Stimulated activated naive CD8-positive, alpha-beta T cell treated with anti-CD3 and anti-CD28 coated beads, Interleukin-15, Interleukin-2, amounts not matched to agents 100 ng/mL and 50 ng/mL, for 24 hours (primary cell): ENCODE data around the gene KMT5C.
A peak's percentile ranks its signal among the peaks of the same experiment; 100 is the strongest.

Experiments
- H3K27ac Mint-ChIP-seq: one replicate; pipeline ENCODE4 v1.8.0; 2021; ENCODE audit warnings: mild to moderate bottlenecking, mixed read lengths
- H3K27me3 Mint-ChIP-seq: one replicate; pipeline ENCODE4 v1.8.0; 2021; ENCODE audit warnings: mixed read lengths
- H3K36me3 Mint-ChIP-seq: one replicate; pipeline ENCODE4 v1.8.0; 2021; ENCODE audit warnings: low read depth, mixed read lengths
- H3K4me1 Mint-ChIP-seq: one replicate; pipeline ENCODE4 v1.8.0; 2021; ENCODE audit warnings: low read depth, mixed read lengths
- H3K4me3 Mint-ChIP-seq: one replicate; pipeline ENCODE4 v1.8.0; 2021; ENCODE audit warnings: mild to moderate bottlenecking, mixed read lengths
- H3K9me3 Mint-ChIP-seq: one replicate; pipeline ENCODE4 v1.8.0; 2021; ENCODE audit warnings: mixed read lengths

The KMT5C gene

GRCh38 chr19:55339105-55339888, at the start of gene KMT5C:
TSS of gene KMT5C (plus strand) at chr19:55339876. CDS start at chr19:55341937, 2,061 bp downstream.
- Mint-ChIP-seq H3K36me3 (peaks cover 7% of the 10 kb centered on the region), H3K9me3 (no peaks in the 10 kb centered on the region), H3K27me3 (no peaks in the 10 kb centered on the region), H3K27ac (peak within 1 kb of the TSS; percentile 94), H3K4me1 (peaks cover 21% of the 10 kb centered on the region), H3K4me3 (peak within 1 kb of the TSS; percentile 87)

DNA sequence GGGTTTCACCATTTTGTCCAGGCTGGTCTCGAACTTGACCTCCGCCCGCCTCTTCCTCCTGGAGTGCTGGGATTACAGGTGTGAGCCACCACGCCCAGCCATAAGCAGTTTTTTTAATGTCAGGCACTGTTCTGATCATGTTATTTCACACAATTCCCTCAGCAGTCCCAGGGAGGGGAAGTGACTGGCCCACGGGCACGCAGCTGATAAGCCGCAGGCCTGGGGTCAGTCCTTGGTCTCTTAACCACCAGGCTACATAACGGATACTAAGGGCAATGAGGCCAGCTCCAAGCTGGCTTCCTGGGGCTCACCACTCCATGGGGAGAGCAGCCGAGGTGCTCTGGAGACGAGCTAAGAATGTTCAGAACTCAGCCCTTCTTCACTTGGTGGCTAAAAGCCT, 42.4 kb upstream of the KMT5C start:
- Mint-ChIP-seq H3K27ac (no peak overlapping the region), H3K36me3 (no peaks in the 10 kb centered on the region), H3K27me3 (no peaks in the 10 kb centered on the region), H3K4me1 (peaks cover 4% of the 10 kb centered on the region), H3K9me3 (no peaks in the 10 kb centered on the region), H3K4me3 (no peak overlapping the region)

- no peak overlapping the region for H3K27ac Mint-ChIP-seq
- no peaks in the 10 kb centered on the region for H3K9me3 Mint-ChIP-seq
- no peaks in the 10 kb centered on the region for H3K27me3 Mint-ChIP-seq
Measured at GRCh38 chr19:55299991-55300390, 39.7 kb upstream of the KMT5C start.

DNA sequence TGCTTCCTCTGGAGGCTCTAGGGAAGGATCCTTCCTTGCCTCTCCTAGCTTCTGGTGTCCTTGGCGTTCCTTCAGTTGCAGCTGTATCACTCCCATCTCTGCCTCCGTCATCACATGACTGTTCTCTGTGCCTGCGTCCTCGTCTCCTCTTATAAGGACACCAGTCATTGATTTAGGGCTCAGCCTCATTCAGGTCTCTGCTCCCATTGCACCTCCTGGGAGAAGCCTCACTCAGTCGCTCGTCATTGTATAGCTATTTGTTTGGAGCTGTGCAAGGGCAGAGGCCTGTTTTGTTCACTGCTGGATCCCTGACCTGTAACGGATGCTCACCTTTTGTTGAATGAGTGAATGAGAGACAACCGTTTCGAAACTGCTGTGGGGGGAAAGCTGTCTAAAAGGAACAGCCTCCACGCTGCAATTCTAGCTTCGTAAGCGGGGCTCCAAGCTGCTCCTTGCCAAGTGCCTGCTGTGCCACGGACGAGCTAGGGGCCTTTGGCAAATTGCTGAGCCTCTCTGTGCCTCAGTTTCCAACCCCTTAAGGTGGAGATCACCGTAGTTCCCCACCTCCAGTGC, 38.7 kb upstream of the KMT5C start:
- Mint-ChIP-seq H3K4me3 (peak overlapping the region; percentile 85), H3K36me3 (no peaks in the 10 kb centered on the region), H3K27ac (no peak overlapping the region), H3K27me3 (no peaks in the 10 kb centered on the region), H3K9me3 (no peaks in the 10 kb centered on the region), H3K4me1 (peaks cover 4% of the 10 kb centered on the region)

More at GRCh38 chr19:55299991-55300390, 39.7 kb upstream of the KMT5C start:
- Mint-ChIP-seq H3K4me1 (peaks cover 4% of the 10 kb centered on the region), H3K36me3 (no peaks in the 10 kb centered on the region), H3K4me3 (no peak overlapping the region)

GRCh38 chr19:55301459-55302317, 38.0 kb upstream of the KMT5C start:
- Mint-ChIP-seq H3K27ac (peak overlapping the region; percentile 84), H3K4me1 (peaks cover 4% of the 10 kb centered on the region), H3K36me3 (no peaks in the 10 kb centered on the region), H3K9me3 (no peaks in the 10 kb centered on the region), H3K4me3 (peak overlapping the region; percentile 85), H3K27me3 (no peaks in the 10 kb centered on the region)

- Mint-ChIP-seq H3K4me1 (peaks cover 4% of the 10 kb centered on the region), H3K27ac (peak overlapping the region; percentile 84), H3K4me3 (peak overlapping the region; percentile 85), H3K27me3 (no peaks in the 10 kb centered on the region), H3K36me3 (no peaks in the 10 kb centered on the region), H3K9me3 (no peaks in the 10 kb centered on the region)
Measured at GRCh38 chr19:55302318-55302703, 37.4 kb upstream of the KMT5C start.

DNA sequence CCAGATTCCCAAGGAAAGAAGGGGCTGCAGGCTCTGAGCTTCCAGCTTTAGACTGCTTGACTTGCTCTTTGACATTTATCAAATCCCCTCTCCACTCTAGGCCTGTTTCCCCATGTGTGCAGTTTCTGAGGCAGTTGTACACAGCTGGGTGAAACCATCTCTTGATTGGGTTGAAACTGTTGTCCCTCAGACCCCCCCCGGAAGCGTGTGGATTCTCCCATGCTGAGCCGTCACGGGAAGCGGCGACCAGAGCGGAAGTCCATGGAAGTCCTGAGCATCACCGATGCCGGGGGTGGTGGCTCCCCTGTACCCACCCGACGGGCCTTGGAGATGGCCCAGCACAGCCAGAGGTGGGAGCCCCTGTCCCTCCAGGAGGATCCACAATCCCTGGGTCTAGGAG, 36.2 kb upstream of the KMT5C start:
- Mint-ChIP-seq H3K9me3 (no peaks in the 10 kb centered on the region), H3K4me1 (peaks cover 4% of the 10 kb centered on the region), H3K27me3 (no peaks in the 10 kb centered on the region), H3K4me3 (no peak overlapping the region), H3K27ac (no peak overlapping the region), H3K36me3 (no peaks in the 10 kb centered on the region)

- H3K36me3 Mint-ChIP-seq, result no peaks in the 10 kb centered on the region
- no peak overlapping the region for H3K4me3 Mint-ChIP-seq
- no peaks in the 10 kb centered on the region for H3K27me3 Mint-ChIP-seq
- H3K27ac Mint-ChIP-seq, result no peak overlapping the region
- no peaks in the 10 kb centered on the region for H3K9me3 Mint-ChIP-seq
- H3K4me1 Mint-ChIP-seq, result peaks cover 4% of the 10 kb centered on the region
Measured at GRCh38 chr19:55304279-55304978, 35.2 kb upstream of the KMT5C start.

DNA sequence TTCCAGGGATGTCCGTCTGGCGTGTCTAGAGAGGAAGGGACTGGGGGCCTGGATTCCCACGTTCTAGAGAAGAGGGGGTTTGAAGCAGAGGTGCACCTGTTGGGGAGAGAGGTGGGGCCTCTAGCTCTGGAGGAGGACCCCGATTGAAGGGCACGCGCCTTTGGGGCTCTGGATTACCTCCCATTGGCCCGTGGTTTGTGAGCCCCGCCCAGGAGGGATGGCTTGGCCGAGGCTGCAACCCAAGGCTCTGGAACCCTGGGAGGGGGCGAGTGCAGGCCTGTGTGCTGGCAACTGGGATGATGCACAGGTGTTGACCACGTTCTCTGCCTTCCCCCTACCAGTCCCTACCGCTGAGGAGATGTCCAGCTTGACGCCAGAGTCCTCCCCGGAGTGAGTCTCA, 34.7 kb upstream of the KMT5C start:
- no peaks in the 10 kb centered on the region for H3K36me3 Mint-ChIP-seq
- H3K27ac Mint-ChIP-seq, result no peak overlapping the region
- no peak overlapping the region for H3K4me3 Mint-ChIP-seq
- H3K4me1 Mint-ChIP-seq, result peaks cover 4% of the 10 kb centered on the region
- no peaks in the 10 kb centered on the region for H3K27me3 Mint-ChIP-seq
- no peaks in the 10 kb centered on the region for H3K9me3 Mint-ChIP-seq

DNA sequence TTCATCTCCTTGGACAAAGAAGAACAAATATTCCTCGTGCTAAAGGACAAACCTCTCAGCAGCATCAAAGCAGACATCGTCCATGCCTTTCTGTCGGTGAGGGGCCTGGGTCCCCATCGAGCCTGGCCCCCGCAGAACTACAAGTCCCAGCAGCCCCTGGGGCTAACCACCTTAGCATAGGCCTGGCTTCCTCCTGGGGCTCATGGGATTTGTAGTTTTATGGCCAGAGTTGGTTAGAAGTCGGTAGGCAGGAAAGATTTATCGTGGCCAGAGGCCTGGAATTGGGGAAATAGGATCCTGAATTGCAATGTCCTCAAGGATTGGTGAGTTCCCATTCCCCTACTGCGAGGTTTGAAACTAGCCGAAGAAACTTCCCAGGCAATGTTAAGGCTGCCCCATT, 34.2 kb upstream of the KMT5C start:
- Mint-ChIP-seq H3K9me3 (no peaks in the 10 kb centered on the region), H3K27ac (no peak overlapping the region), H3K4me3 (no peak overlapping the region), H3K4me1 (peaks cover 4% of the 10 kb centered on the region), H3K27me3 (no peaks in the 10 kb centered on the region), H3K36me3 (no peaks in the 10 kb centered on the region)

DNA sequence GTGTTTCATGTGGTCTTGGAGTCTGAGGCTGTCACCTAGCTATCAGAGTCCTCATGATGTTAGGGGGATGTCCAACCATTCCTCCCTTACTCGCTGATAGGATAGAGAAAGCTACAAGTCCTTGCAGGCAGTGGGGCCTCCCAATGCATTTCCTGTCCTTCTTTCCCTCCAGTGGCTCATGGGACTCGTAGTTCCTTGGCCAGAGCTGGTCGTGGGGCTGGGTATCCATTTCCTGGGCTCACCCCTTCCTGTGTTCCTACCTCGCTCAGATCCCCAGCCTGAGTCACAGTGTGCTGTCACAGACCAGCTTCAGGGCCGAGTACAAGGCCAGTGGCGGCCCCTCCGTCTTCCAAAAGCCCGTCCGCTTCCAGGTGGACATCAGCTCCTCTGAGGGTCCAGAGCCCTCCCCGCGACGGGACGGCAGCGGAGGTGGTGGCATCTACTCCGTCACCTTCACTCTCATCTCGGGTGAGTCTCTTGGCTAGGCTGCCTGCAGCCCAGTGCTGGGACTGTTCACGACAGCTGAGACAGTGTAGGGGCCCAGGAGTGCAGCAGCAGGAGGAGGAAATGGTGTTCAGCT, 33.6 kb upstream of the KMT5C start:
- Mint-ChIP-seq H3K4me1 (peaks cover 4% of the 10 kb centered on the region), H3K36me3 (no peaks in the 10 kb centered on the region), H3K27ac (no peak overlapping the region), H3K4me3 (no peak overlapping the region), H3K9me3 (no peaks in the 10 kb centered on the region), H3K27me3 (no peaks in the 10 kb centered on the region)

- Mint-ChIP-seq H3K4me3 (no peak overlapping the region), H3K9me3 (no peaks in the 10 kb centered on the region), H3K27ac (no peak overlapping the region), H3K36me3 (no peaks in the 10 kb centered on the region), H3K4me1 (peaks cover 3% of the 10 kb centered on the region), H3K27me3 (no peaks in the 10 kb centered on the region)
Measured at GRCh38 chr19:55306712-55307111, 33.0 kb upstream of the KMT5C start.

- H3K4me1 Mint-ChIP-seq, result no peaks in the 10 kb centered on the region
- no peak overlapping the region for H3K27ac Mint-ChIP-seq
- no peaks in the 10 kb centered on the region for H3K27me3 Mint-ChIP-seq
- H3K36me3 Mint-ChIP-seq, result no peaks in the 10 kb centered on the region
- H3K9me3 Mint-ChIP-seq, result no peaks in the 10 kb centered on the region
- no peak overlapping the region for H3K4me3 Mint-ChIP-seq
Measured at GRCh38 chr19:55308281-55308680, 31.4 kb upstream of the KMT5C start.

DNA sequence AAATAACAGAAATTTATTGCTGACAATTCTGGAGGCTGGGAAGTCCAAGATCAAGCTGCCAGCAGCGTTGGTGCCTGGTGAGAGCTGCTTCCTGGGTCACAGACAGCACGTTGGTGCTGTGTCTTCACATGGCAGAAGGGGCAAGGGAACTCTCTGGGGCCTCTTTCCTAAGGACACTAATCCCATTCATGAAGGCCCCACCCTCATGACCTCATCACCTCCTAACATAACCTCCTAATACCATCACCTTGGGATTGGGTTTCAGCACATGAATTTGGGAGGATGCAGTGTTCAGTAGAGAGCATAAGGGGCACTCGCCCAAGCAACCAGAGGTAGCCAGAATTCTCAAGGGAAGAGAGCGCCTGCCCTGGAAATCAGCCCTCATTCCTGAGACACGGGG, 30.2 kb upstream of the KMT5C start:
- Mint-ChIP-seq H3K27ac (no peak overlapping the region), H3K27me3 (no peaks in the 10 kb centered on the region), H3K9me3 (no peaks in the 10 kb centered on the region), H3K4me1 (no peaks in the 10 kb centered on the region), H3K36me3 (no peaks in the 10 kb centered on the region), H3K4me3 (no peak overlapping the region)
